ENCODE data around the gene SEC61A2.
"Not testable (repeated sequence)": the region's sequence is repeated elsewhere in the genome, so short reads cannot be mapped to it uniquely, and the experiment has no call there.

SEC61A2 gene

DNA sequence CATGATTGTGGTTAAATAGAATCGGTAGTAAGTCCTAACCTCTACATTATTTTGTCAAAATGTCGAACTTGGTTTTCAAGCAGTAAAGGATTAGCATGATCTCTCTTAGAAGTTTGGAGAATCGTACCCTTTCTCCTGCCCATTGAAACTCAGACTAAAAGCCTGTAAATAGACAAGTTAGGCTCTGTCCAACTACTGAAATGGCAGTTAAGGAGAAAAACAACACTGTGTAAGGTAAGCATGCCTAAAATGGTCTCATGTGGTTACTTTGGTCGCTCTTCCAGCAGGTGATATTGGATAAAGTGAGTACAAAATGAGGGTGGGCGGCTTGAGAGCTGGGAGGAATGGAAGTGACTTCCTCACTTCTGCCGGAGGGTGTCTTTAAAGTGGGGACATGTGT lies 25.0 kb downstream of the SEC61A2 start:
- DNase-seq: no peak
- in situ Hi-C loops (cut with HindIII; ENCODE audit: low pct_ligation_motif_present, low pct_unique_long_range_greater_than_20kb, low sequenced_read_pairs): no loop called here

- in situ Hi-C loops (cut with HindIII; ENCODE audit: low pct_ligation_motif_present, low pct_unique_long_range_greater_than_20kb, low sequenced_read_pairs): no loop called here
- no peak for DNase-seq
These were observed 27.1 kb downstream of the SEC61A2 start for GRCh38 chr10:12156367-12157123.

DNA sequence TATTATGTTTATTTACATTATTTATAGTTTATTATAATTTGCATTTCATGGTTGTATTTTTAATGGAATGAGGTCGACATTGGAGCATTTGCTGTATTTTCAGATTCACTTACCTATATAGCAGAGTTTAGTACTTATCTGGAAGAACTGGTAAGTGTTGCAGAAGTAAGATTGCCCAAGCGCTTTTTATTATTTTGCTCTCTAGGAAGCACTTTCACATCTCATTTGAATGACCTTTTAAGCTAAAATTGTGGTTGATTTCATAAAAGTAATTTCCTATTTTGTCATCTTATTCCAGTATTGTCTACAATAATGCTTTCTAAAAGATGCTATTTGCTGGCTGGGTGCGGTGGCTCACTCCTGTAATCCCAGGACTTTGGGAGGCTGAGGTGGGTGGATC lies 28.6 kb downstream of the SEC61A2 start:
- in situ Hi-C loops (cut with HindIII; ENCODE audit: low pct_ligation_motif_present, low pct_unique_long_range_greater_than_20kb, low sequenced_read_pairs): no loop called here
- DNase-seq: no peak

DNA sequence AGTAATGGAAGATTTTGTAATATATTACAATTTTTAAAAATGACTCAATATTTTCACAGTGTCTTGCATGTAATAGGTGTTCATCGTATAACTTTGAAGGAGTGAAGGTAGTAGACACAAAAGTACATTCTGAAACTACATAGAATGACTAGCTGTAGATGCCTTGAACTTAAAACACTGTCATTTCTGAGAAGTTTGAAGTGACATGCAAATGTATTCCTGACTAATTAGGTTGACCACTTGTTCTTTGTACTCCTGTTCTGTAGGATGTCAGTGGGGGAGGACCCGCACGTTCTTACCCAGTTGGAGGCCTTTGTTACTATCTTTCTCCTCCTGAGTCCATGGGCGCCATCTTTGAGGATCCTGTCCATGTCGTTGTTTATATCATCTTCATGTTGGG lies 31.2 kb downstream of the SEC61A2 start:
- in situ Hi-C loops (cut with HindIII; ENCODE audit: low pct_ligation_motif_present, low pct_unique_long_range_greater_than_20kb, low sequenced_read_pairs): no loop called here
- no peak for DNase-seq

GRCh38 chr10:12162927-12163326 lies 33.5 kb downstream of the SEC61A2 start:
- no peak for DNase-seq
- in situ Hi-C loops (cut with HindIII; ENCODE audit: low pct_ligation_motif_present, low pct_unique_long_range_greater_than_20kb, low sequenced_read_pairs): no loop called here

- DNase-seq: no peak
- in situ Hi-C loops (cut with HindIII; ENCODE audit: low pct_ligation_motif_present, low pct_unique_long_range_greater_than_20kb, low sequenced_read_pairs): no loop called here
These were observed 34.6 kb downstream of the SEC61A2 start for GRCh38 chr10:12164085-12164484.

GRCh38 chr10:12165036-12165435 lies 35.6 kb downstream of the SEC61A2 start:
- in situ Hi-C loops (cut with HindIII; ENCODE audit: low pct_ligation_motif_present, low pct_unique_long_range_greater_than_20kb, low sequenced_read_pairs): no loop called here
- DNase-seq: no peak

DNA sequence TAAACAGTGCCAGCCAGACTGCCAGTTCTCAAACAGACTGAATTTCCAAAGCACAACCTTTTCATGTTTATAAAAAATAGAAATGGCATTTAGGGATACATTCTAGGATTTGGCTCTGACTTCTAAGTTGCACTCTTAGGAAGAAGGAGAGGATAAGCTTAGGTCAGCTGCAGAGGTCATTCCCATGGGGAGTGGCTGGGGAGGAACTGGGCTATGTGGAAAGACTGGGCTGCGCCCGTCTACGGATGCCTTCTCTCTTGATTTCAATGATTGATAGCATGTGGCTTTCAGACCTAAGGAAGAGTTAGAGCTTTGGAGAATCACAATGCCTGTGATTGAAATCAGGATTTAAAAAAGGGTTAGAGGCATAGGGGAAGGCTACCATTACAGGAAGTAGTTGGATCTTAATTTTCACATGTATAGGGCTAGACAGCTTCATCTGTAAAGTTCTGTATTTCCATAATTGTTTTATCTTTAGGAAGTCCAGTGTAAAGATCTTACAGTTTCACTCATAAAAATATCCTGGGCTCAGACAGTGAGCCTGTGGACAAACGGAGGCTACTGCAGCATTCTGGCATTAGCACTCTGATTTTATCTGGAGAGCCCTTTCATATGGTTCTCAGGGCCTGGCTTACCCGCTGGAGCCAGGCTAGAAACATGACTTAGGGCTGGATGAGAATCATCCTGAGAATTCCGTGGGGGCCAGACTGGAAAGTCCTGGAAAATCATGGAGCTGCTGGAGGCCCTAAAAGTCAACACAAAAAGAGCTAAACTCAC lies 36.7 kb downstream of the SEC61A2 start:
- in situ Hi-C loops (cut with HindIII; ENCODE audit: low pct_ligation_motif_present, low pct_unique_long_range_greater_than_20kb, low sequenced_read_pairs): no loop called here
- no peak for DNase-seq

DNA sequence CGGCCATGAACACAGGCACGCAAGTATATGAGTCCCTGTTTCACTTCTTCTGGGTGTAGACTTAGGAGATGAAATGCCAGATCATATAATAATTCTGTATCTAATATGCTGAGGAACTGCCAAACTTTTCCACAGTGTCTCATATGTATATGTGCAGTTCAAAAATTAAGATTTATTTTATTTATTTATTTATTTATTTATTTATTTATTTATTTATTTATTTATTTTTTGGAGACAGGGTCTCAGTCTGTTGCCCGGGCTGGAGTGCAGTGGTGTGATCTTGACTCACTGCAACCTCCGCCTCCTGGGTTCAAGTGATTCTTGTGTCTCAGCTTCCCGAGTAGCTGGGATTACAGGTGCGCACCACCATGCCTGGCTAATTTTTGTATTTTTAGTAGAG lies 42.0 kb downstream of the SEC61A2 start:
- in situ Hi-C loops (cut with HindIII; ENCODE audit: low pct_ligation_motif_present, low pct_unique_long_range_greater_than_20kb, low sequenced_read_pairs); DNase-seq: not testable (repeated sequence)

- DNase-seq: peak; percentile 8
- in situ Hi-C loops (cut with HindIII; ENCODE audit: low pct_ligation_motif_present, low pct_unique_long_range_greater_than_20kb, low sequenced_read_pairs): no loop called here
These were observed 48.2 kb downstream of the SEC61A2 start for GRCh38 chr10:12177642-12178041.

DNA sequence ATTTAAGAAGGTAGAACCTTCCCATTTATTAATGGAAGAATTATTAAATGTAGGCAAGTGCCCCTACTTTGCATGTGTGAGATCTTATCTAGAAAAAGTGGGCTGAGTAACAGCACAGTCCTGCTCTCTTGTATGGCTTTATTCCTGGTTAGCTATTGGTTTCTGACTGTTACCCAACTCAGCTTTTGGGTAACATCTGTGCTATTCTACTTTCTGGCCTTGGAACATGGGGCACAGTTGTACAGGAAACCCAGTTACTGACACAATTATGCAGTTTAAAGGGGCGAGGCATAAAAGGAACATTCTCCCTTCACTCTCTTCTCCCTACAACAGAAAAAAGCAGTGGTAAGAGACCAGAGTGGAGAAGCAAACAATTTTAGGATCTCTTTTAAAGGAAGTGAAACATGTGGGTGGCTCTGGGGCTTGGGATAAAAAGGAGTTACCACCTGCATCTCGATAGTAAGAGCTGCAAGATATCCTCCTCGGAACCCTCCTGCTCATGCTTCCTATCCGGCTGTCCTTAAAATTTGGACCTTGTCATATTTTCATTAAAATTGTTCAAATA lies 50.2 kb downstream of the SEC61A2 start:
- no peak for DNase-seq
- in situ Hi-C loops (cut with HindIII; ENCODE audit: low pct_ligation_motif_present, low pct_unique_long_range_greater_than_20kb, low sequenced_read_pairs): no loop called here

GRCh38 chr10:12180221-12180974 lies 50.9 kb downstream of the SEC61A2 start:
- no peak for DNase-seq
- in situ Hi-C loops (cut with HindIII; ENCODE audit: low pct_ligation_motif_present, low pct_unique_long_range_greater_than_20kb, low sequenced_read_pairs): no loop called here

DNA sequence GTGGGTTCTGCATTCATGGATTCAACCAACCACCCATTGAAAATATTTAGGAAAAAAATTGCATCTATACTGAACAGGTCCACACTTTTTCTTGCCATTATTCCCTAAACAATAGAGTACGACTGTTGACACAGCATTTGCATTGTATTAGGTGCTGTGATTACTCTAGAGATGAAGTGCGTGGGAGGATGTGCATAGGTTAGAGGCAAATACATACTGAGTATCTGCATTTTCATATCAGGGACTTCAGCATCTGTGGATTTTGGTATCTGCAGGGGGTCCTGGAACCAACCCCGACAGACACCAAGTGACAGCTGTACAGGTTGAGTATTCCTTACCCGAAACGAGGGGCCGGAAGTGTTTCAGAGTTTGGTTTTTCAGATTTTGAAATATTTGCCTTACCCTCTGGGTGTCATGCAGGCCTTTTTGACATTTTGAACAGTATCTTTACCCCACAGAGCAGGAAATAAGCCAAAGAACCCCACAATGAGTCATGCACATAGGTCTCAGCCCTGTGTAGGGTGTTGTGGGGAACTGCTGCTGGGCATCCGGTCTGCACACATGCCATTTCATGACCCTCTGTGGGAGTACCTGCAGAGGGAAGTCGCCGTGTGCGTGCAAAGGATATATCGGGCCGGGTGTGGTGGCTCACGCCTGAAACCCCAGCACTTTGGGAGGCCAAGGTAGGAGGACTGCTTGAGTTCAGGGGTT lies 51.7 kb downstream of the SEC61A2 start:
- no peak for DNase-seq
- in situ Hi-C loops (cut with HindIII; ENCODE audit: low pct_ligation_motif_present, low pct_unique_long_range_greater_than_20kb, low sequenced_read_pairs): no loop called here

DNA sequence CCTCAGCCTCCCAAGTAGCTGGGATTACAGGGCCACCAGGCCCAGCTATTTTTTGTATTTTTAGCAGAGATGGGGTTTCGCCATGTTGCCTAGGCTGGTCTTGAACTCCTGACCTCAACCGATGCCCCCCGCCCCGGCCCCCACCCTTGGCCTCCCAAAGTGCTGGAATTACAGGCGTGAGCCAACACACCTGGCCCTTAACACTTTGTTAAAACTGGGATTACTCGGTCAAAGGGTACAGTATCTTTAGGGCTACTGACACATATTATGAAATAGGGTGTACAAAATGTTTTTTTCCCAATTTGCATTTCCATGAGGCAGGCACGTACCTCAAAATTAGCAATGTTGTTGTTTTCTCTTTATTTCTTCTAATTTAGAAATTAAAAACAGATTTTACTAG lies 54.7 kb downstream of the SEC61A2 start:
- DNase-seq: no peak
- in situ Hi-C loops (cut with HindIII; ENCODE audit: low pct_ligation_motif_present, low pct_unique_long_range_greater_than_20kb, low sequenced_read_pairs): no loop called here

GRCh38 chr10:12186323-12186722 lies 56.8 kb downstream of the SEC61A2 start:
- DNase-seq: no peak
- in situ Hi-C loops (cut with HindIII; ENCODE audit: low pct_ligation_motif_present, low pct_unique_long_range_greater_than_20kb, low sequenced_read_pairs): no loop called here

- in situ Hi-C loops (cut with HindIII; ENCODE audit: low pct_ligation_motif_present, low pct_unique_long_range_greater_than_20kb, low sequenced_read_pairs): no loop called here
- DNase-seq: no peak
These were observed 57.9 kb downstream of the SEC61A2 start for GRCh38 chr10:12187321-12187905.

DNA sequence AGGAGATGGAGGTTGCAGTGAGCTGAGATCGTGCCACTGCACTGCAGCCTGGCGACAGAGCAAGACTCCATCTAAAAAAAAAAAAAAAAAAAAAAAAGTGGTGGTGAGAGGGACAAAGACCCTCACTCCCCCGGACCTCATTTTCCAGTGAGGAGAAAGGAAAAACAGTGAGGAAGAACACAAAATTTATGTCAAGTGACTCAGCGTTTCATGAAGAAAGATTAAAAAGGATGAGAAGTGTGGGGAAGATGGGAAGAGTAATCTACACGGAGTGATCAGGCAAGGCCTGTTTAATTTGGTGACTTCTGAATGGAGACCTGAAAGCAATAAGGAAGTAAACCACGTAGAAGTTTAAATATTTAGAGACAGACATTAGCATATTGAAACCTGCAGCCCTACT lies 59.2 kb downstream of the SEC61A2 start:
- in situ Hi-C loops (cut with HindIII; ENCODE audit: low pct_ligation_motif_present, low pct_unique_long_range_greater_than_20kb, low sequenced_read_pairs): no loop called here

DNA sequence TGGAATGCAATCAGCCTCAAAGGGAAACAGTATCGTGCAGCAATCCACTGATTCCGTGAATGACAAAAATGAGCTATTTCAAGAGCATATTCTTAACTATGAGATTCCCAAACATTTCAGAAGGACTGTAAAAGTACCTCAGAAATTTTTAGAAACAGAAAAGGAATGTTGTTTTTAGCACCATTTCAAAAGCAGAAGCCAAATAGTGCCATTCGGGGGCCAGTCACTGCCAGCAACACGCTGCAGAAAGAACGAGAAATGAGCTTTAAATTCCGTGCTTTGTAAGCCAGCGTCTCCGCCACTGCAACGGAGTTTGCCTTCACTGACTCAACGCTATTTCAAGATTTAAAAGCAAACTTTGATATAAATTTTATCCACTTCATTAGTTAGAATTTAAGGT lies 59.9 kb downstream of the SEC61A2 start:
- no peak for DNase-seq
- in situ Hi-C loops (cut with HindIII; ENCODE audit: low pct_ligation_motif_present, low pct_unique_long_range_greater_than_20kb, low sequenced_read_pairs): no loop called here

More for the DNA sequence above, 59.2 kb downstream of the SEC61A2 start:
- no peak for DNase-seq

Data from ACHN (cell line).